LoVo (cell line): ENCODE results near the gene GLP1R.
A peak's percentile ranks its signal among the peaks of the same experiment; 100 is the strongest.
"Not testable (repeated sequence)": the region's sequence is repeated elsewhere in the genome, so short reads cannot be mapped to it uniquely, and the experiment has no call there.

Experiments used
- DNase-seq: peaks from one replicate; pipeline ENCODE4 v3.0.0-alpha.2; 2016; ENCODE audit warnings: low spot score

The GLP1R gene

GRCh38 chr6:39128106-39128505 is 79.5 kb downstream of the GLP1R start:
- DNase-seq, result no peak

GRCh38 chr6:39128832-39129231 is 80.3 kb downstream of the GLP1R start:
- no peak for DNase-seq

- DNase-seq, result no peak
These were observed 82.1 kb downstream of the GLP1R start for GRCh38 chr6:39130691-39131090.

- DNase-seq, result not testable (repeated sequence)
These were observed 86.2 kb downstream of the GLP1R start for GRCh38 chr6:39134761-39135160.

- DNase-seq, result not testable (repeated sequence)
These were observed 87.6 kb downstream of the GLP1R start for GRCh38 chr6:39136207-39136606.

- peak; percentile 47 for DNase-seq
These were observed 88.7 kb downstream of the GLP1R start for GRCh38 chr6:39137245-39137644.
